Tibial nerve (tissue), 4 donors: ENCODE results near the gene GP1BA.

Experiments used
- CTCF ChIP-seq, 5 experiments: fragments of 200-600 bp in 3 of 5; fragments of 450-650 bp in 2 of 5; sonication (generic) in 3 of 5; IDR thresholded peaks; one replicate each; pipeline ENCODE4 v1.5.1; 2016 to 2019; ENCODE audit warnings: antibody characterized with exemption in 5 of 5, mild to moderate bottlenecking in 3 of 5, moderate library complexity in 2 of 5
- EP300 ChIP-seq, 2 donors: sonication (generic); formaldehyde crosslinking; IDR thresholded peaks; one replicate each; pipeline ENCODE4 v1.6.1; 2017; ENCODE audit warnings: antibody characterized with exemption in 2 of 2, mild to moderate bottlenecking in 1 of 2
- POLR2A ChIP-seq, 2 donors: fragments of 450-650 bp; IDR thresholded peaks; one replicate each; pipeline ENCODE4 v1.6.1; 2017; ENCODE audit warnings: antibody characterized with exemption in 2 of 2, mild to moderate bottlenecking in 2 of 2, moderate library complexity in 2 of 2

- TF ChIP-seq EP300 (IDR thresholded peaks at IDR 0.05) (no peak), POLR2A (IDR thresholded peaks at IDR 0.05) (no peak), CTCF (IDR thresholded peaks at IDR 0.05) (no peak)
These were observed 12.6 kb downstream of the GP1BA start for GRCh38 chr17:4944554-4945175.
